Left forelimb (tissue), 1 donor: ENCODE results near the gene TM9SF3.
"Not testable (repeated sequence)": the region's sequence is repeated elsewhere in the genome, so short reads cannot be mapped to it uniquely, and the experiment has no call there.

Experiments used
- DNase-seq: peaks from one replicate; pipeline ENCODE4 v3.0.0-alpha.2; 2018; ENCODE audit warnings: low spot score

The TM9SF3 gene

GRCh38 chr10:96598846-96599245 is 12.0 kb upstream of the TM9SF3 start:
- no peak for DNase-seq

GRCh38 chr10:96596422-96597407 is 9.9 kb upstream of the TM9SF3 start:
- DNase-seq: no peak

- no peak for DNase-seq
Observed at GRCh38 chr10:96595741-96596140, 8.9 kb upstream of the TM9SF3 start.

- DNase-seq: no peak
Observed at GRCh38 chr10:96591946-96592345, 5.1 kb upstream of the TM9SF3 start.

GRCh38 chr10:96588616-96589419 is 2.0 kb upstream of the TM9SF3 start:
- no peak for DNase-seq

GRCh38 chr10:96588060-96588554 is 1.3 kb upstream of the TM9SF3 start:
- no peak for DNase-seq

- DNase-seq: no peak
Observed at GRCh38 chr10:96587264-96588059, 650 bp upstream of the TM9SF3 start.

- no peak for DNase-seq
Observed at GRCh38 chr10:96585736-96586418, 935 bp downstream of the TM9SF3 start.

- no peak for DNase-seq
Observed at GRCh38 chr10:96584474-96584873, 2.3 kb downstream of the TM9SF3 start.

GRCh38 chr10:96584035-96584434 is 2.8 kb downstream of the TM9SF3 start:
- no peak for DNase-seq

GRCh38 chr10:96579133-96579532 is 7.7 kb downstream of the TM9SF3 start:
- DNase-seq: no peak

- DNase-seq: no peak
Observed at GRCh38 chr10:96578633-96579032, 8.2 kb downstream of the TM9SF3 start.

GRCh38 chr10:96578022-96578421 is 8.8 kb downstream of the TM9SF3 start:
- no peak for DNase-seq

GRCh38 chr10:96577069-96577468 is 9.7 kb downstream of the TM9SF3 start:
- DNase-seq: no peak

- no peak for DNase-seq
Observed at GRCh38 chr10:96576277-96576980, 10.4 kb downstream of the TM9SF3 start.

- DNase-seq: not testable (repeated sequence)
Observed at GRCh38 chr10:96574564-96574963, 12.2 kb downstream of the TM9SF3 start.

GRCh38 chr10:96573036-96573435 is 13.8 kb downstream of the TM9SF3 start:
- no peak for DNase-seq

GRCh38 chr10:96570983-96571964 is 15.5 kb downstream of the TM9SF3 start:
- no peak for DNase-seq

- no peak for DNase-seq
Observed at GRCh38 chr10:96570511-96570910, 16.3 kb downstream of the TM9SF3 start.
